Measurements from ENCODE around the gene NGLY1. TPM values are rescaled to one million over a fixed set of nuclear protein-coding genes. Genes with fewer than 3 reads are reported as not detected.

NGLY1 gene
- total RNA-seq, 4 donors from 2014 or later, result 21.4 to 31.2 (median 22.9) TPM

- H3K36me3 ChIP-seq, result peaks cover 0 to 11% (median 0%) of the 10 kb centered on the region in 3 donors
- peak within 1 kb of the TSS; percentile 53 to 69 (median 63) for H3K4me3 ChIP-seq
- DNase-seq (ENCODE audit: low spot score in 2 of 2), result peak; percentile 41 to 57
- H3K9me3 ChIP-seq, result no peaks in the 10 kb centered on the region
- TF ChIP-seq EP300 (IDR thresholded peaks at IDR 0.05) (peak; percentile 92), CTCF (IDR thresholded peaks at IDR 0.05) (peak in 1 of 5 experiments; percentile 19), POLR2A (IDR thresholded peaks at IDR 0.05) (peak; percentile 42 to 69)
- peak within 1 kb of the TSS; percentile 69 to 89 (median 82) for H3K27ac ChIP-seq
- WGBS, 2 donors, result 0 to 1% methylated on average over 48 to 56 of the region's 56 CpGs
- H3K4me1 ChIP-seq, result peaks cover 0 to 28% (median 6%) of the 10 kb centered on the region in 4 donors
- H3K27me3 ChIP-seq, result no peaks in the 10 kb centered on the region
These were observed 6.6 kb upstream of the NGLY1 start, which contains the start of gene OXSM for GRCh38 chr3:25789596-25790556. TSS of gene OXSM (plus strand) at chr3:25790090. CDS start at chr3:25791021, 931 bp downstream.

DNA sequence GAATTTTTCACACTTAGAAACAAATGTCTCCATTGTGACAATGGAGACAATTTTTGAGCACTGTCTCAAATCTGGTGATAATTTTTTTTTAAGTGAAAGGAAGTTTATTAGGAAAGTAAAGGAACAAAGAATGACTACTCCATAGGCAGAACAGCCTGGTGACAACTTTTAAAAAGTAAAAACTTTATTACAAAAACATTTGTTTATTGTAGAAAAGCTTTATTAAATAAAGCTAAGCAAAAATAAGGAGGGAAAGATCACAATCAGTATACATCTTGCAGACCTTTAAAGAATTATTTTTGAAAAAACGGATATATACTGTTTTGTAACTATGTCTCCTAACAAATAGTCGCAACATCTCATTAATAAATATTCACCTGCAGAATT lies 6.0 kb upstream of the NGLY1 start:
- no peak for TF ChIP-seq POLR2A (IDR thresholded peaks at IDR 0.05)
- TF ChIP-seq CTCF (IDR thresholded peaks at IDR 0.05), result no peak
- TF ChIP-seq EP300 (IDR thresholded peaks at IDR 0.05), result no peak
- H3K9me3 ChIP-seq, result no peaks in the 10 kb centered on the region
- peak overlapping the region; percentile 69 to 89 (median 82) for H3K27ac ChIP-seq
- no peak for DNase-seq (ENCODE audit: low spot score in 2 of 2)
- peaks cover 0 to 32% (median 6%) of the 10 kb centered on the region in 4 donors for H3K4me1 ChIP-seq
- WGBS, 2 donors, result 25 to 45% methylated on average over 2 of the region's 2 CpGs
- peak overlapping the region; percentile 53 to 69 (median 63) for H3K4me3 ChIP-seq
- peaks cover 0 to 4% (median 0%) of the 10 kb centered on the region in 3 donors for H3K36me3 ChIP-seq
- H3K27me3 ChIP-seq, result no peaks in the 10 kb centered on the region

- Histone ChIP-seq H3K27me3 (no peaks in the 10 kb centered on the region), H3K27ac (no peak overlapping the region), H3K9me3 (no peaks in the 10 kb centered on the region), H3K36me3 (no peaks in the 10 kb centered on the region), H3K4me1 (peaks cover 0 to 34% (median 6%) of the 10 kb centered on the region in 4 donors), H3K4me3 (no peak overlapping the region)
- no peak for TF ChIP-seq EP300 (IDR thresholded peaks at IDR 0.05)
- no peak for TF ChIP-seq CTCF (IDR thresholded peaks at IDR 0.05)
- no peak for TF ChIP-seq POLR2A (IDR thresholded peaks at IDR 0.05)
- 68% methylated on average over 3 of the region's 3 CpGs for WGBS, 2 donors
- no peak for DNase-seq (ENCODE audit: low spot score in 2 of 2)
These were observed 4.4 kb upstream of the NGLY1 start for GRCh38 chr3:25787689-25788088.

DNA sequence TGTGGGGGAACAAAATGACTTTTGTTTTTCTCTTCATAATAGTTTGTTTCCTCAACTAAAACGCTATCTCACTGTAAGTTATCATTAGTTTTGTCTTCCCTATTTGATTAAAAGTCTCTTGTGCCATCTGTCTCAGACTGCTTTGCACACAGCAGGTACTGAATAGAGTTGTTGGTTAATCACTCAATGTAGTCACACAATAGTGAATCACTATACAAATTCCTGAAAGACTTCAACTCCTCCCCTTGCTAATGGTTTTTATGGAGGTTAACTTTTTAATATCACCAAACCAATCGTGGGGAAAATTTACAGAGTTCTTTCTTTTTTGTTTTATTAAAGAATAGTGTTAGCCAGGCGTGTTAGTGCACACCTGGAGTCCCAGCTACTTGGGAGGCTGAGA lies 2.6 kb upstream of the NGLY1 start:
- H3K9me3 ChIP-seq, result no peaks in the 10 kb centered on the region
- no peak for DNase-seq (ENCODE audit: low spot score in 2 of 2)
- WGBS, 2 donors, result 75 to 80% methylated on average over 3 of the region's 3 CpGs
- H3K27me3 ChIP-seq, result no peaks in the 10 kb centered on the region
- TF ChIP-seq EP300 (IDR thresholded peaks at IDR 0.05) (no peak), POLR2A (IDR thresholded peaks at IDR 0.05) (no peak), CTCF (IDR thresholded peaks at IDR 0.05) (no peak)
- no peaks in the 10 kb centered on the region for H3K36me3 ChIP-seq
- H3K4me3 ChIP-seq, result no peak overlapping the region
- H3K4me1 ChIP-seq, result peaks cover 0 to 37% (median 17%) of the 10 kb centered on the region in 4 donors
- H3K27ac ChIP-seq, result no peak overlapping the region

GRCh38 chr3:25784971-25785370 lies 1.7 kb upstream of the NGLY1 start:
- Histone ChIP-seq H3K36me3 (no peaks in the 10 kb centered on the region), H3K4me3 (no peak overlapping the region), H3K4me1 (peaks cover 0 to 38% (median 14%) of the 10 kb centered on the region in 4 donors), H3K27ac (no peak overlapping the region), H3K27me3 (no peaks in the 10 kb centered on the region), H3K9me3 (no peaks in the 10 kb centered on the region)
- 88 to 90% methylated on average over 1 of the region's 1 CpG for WGBS, 2 donors
- DNase-seq (ENCODE audit: low spot score in 2 of 2), result no peak
- no peak for TF ChIP-seq CTCF (IDR thresholded peaks at IDR 0.05)
- TF ChIP-seq EP300 (IDR thresholded peaks at IDR 0.05), result no peak
- TF ChIP-seq POLR2A (IDR thresholded peaks at IDR 0.05), result no peak

Data from tibial nerve (tissue), 4 donors.